Measurements from ENCODE around the gene HEPH. TPM values are rescaled to one million over a fixed set of nuclear protein-coding genes. Genes with fewer than 3 reads are reported as not detected.
"Not testable (repeated sequence)": the region's sequence is repeated elsewhere in the genome, so short reads cannot be mapped to it uniquely, and the experiment has no call there.

The HEPH gene
- total RNA-seq, 4 donors from 2014 or later: 35.7 to 84.9 (median 76.8) TPM

DNA sequence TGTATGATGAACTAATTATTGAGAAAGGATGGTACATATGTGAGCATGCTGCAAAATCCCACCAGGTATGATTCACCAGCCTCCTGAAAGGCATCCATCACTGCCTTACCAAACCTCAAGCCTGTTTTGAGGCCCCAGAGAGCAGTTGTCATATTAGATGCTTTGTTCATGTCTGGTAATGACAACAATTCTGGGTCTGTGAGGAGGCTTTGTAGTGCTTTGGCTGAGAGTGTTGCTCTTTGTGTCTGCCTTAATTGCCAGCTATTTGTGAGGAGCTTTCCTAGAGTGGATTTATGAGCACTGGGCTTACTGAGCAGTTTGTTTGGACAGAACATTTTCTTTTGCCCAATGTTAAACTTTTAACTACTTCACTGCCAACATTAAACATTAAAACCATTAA is 69.2 kb downstream of the HEPH start:
- Histone ChIP-seq H3K27ac (replicated peaks in 1 of 4) (no peak overlapping the region), H3K27me3 (no peaks in the 10 kb centered on the region), H3K36me3 (no peaks in the 10 kb centered on the region), H3K4me3 (no peak overlapping the region), H3K9me3 (peaks cover 0 to 9% (median 0%) of the 10 kb centered on the region in 4 donors), H3K4me1 (no peaks in the 10 kb centered on the region)
- intact Hi-C loops (cut with DNase I): no loop called here
- DNase-seq (ENCODE audit: extremely low spot score): no peak
- TF ChIP-seq POLR2AphosphoS5 (IDR thresholded peaks at IDR 0.05) (no peak), POLR2A (IDR thresholded peaks at IDR 0.05; ENCODE audit: low read depth) (no peak), EP300 (IDR thresholded peaks at IDR 0.05) (no peak)
- TF ChIP-seq, protein P1, sequence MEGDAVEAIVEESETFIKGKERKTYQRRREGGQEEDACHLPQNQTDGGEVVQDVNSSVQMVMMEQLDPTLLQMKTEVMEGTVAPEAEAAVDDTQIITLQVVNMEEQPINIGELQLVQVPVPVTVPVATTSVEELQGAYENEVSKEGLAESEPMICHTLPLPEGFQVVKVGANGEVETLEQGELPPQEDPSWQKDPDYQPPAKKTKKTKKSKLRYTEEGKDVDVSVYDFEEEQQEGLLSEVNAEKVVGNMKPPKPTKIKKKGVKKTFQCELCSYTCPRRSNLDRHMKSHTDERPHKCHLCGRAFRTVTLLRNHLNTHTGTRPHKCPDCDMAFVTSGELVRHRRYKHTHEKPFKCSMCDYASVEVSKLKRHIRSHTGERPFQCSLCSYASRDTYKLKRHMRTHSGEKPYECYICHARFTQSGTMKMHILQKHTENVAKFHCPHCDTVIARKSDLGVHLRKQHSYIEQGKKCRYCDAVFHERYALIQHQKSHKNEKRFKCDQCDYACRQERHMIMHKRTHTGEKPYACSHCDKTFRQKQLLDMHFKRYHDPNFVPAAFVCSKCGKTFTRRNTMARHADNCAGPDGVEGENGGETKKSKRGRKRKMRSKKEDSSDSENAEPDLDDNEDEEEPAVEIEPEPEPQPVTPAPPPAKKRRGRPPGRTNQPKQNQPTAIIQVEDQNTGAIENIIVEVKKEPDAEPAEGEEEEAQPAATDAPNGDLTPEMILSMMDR (IDR thresholded peaks at IDR 0.05): no peak

DNA sequence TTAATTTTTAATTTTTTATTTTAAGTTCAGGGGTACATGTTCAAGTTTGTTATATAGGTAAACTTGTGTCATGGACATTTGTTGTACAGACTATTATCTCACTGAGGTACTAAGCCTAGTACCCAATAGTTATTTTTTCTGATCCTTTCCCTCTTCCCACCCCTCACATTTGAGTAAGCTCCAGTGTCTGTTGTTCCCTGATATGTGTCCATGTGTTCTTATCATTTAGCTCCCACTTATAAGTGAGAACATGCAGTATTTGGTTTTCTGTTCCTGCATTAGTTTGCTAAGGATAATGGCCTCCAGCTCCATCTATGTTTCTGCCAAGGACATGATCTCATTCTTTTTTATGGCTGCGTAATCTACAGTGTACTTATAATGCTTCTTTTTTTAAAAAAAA is 69.9 kb downstream of the HEPH start:
- H3K36me3 ChIP-seq; H3K4me3 ChIP-seq; DNase-seq (ENCODE audit: extremely low spot score); H3K9me3 ChIP-seq; H3K4me1 ChIP-seq; H3K27ac ChIP-seq (replicated peaks in 1 of 4); intact Hi-C loops (cut with DNase I); H3K27me3 ChIP-seq: not testable (repeated sequence)
- 87% methylated on average over 1 of the region's 1 CpG for WGBS

DNA sequence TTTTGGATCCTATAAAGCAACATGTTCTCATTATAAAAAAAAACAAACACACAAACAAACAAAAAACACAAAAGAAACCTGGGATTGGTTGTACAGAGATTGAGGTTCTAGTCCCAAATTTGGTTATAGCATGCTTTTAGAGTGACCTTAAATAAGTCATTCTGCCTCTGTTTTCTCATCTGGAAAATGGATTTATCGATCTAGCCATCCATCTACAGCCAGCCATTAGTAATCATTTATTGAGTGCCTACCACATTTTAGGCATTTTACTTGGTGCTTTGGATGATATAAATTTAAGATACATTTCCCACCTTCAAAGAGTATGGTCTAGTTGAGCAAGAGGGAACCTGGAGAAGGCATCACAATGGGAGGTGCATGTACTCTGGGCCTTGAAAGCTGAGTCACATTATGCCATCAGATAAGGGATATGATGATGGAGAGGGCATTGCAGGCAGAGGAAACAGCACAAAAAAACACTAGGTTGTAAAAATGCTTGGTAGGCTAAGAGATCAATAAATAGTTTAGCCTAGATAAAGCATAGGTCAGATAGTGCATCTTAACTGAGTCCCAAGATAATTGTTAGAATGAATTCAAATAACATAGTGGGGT is 91.4 kb downstream of the HEPH start:
- no peak overlapping the region for H3K4me3 ChIP-seq
- H3K36me3 ChIP-seq: peaks cover 0 to 14% (median 0%) of the 10 kb centered on the region in 4 donors
- H3K4me1 ChIP-seq: no peaks in the 10 kb centered on the region
- TF ChIP-seq EP300 (IDR thresholded peaks at IDR 0.05) (no peak), POLR2AphosphoS5 (IDR thresholded peaks at IDR 0.05) (no peak), POLR2A (IDR thresholded peaks at IDR 0.05; ENCODE audit: low read depth) (no peak)
- TF ChIP-seq, protein P1 (IDR thresholded peaks at IDR 0.05): no peak
- no peaks in the 10 kb centered on the region for H3K9me3 ChIP-seq
- H3K27ac ChIP-seq (replicated peaks in 1 of 4): no peak overlapping the region
- no peaks in the 10 kb centered on the region for H3K27me3 ChIP-seq
- no peak for DNase-seq (ENCODE audit: extremely low spot score)
- intact Hi-C loops (cut with DNase I): no loop called here
- WGBS: 83% methylated on average over 1 of the region's 1 CpG

DNA sequence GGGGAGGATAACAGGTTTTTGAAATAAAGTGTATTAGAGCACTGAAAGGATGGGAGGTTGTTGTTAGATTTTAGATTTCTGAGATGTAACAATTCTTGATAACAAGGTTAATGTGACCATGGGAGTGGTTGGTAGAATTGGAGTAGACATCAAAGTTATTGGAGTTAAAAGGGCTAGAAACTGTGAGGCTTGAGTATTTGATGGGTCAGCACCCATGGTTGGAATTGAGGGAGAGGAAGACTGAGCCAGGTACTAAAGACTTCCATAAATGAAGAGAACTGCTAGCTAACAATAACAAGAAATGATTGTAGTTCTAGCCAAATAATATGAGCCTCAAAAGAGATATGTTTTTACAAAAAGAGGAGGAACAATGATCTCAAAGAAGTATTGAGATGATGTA is 98.8 kb downstream of the HEPH start:
- DNase-seq (ENCODE audit: extremely low spot score): no peak
- Histone ChIP-seq H3K36me3 (peaks cover 0 to 56% (median 8%) of the 10 kb centered on the region in 4 donors), H3K4me1 (no peaks in the 10 kb centered on the region), H3K27me3 (no peaks in the 10 kb centered on the region), H3K9me3 (no peaks in the 10 kb centered on the region), H3K4me3 (no peak overlapping the region), H3K27ac (replicated peaks in 1 of 4) (no peak overlapping the region)
- TF ChIP-seq POLR2AphosphoS5 (IDR thresholded peaks at IDR 0.05) (no peak), EP300 (IDR thresholded peaks at IDR 0.05) (no peak), POLR2A (IDR thresholded peaks at IDR 0.05; ENCODE audit: low read depth) (no peak)
- TF ChIP-seq, protein P1 (IDR thresholded peaks at IDR 0.05): no peak
- intact Hi-C loops (cut with DNase I): no loop called here

Other genes starting within 250 kb of the HEPH start
- 100 to 1,000 TPM in 3 of 4 donors, 10 to 100 TPM in 1; 64.0 to 164 (median 114) TPM for gene VSIG4, start 124.2 kb upstream of the HEPH start, total RNA-seq

Measured in esophagus muscularis mucosa (tissue), 4 donors.